Measurements from ENCODE around the gene ZBP1. TPM values are rescaled to one million over a fixed set of nuclear protein-coding genes. Genes with fewer than 3 reads are reported as not detected.

The ZBP1 gene
- not detected in 2 replicates for total RNA-seq

DNA sequence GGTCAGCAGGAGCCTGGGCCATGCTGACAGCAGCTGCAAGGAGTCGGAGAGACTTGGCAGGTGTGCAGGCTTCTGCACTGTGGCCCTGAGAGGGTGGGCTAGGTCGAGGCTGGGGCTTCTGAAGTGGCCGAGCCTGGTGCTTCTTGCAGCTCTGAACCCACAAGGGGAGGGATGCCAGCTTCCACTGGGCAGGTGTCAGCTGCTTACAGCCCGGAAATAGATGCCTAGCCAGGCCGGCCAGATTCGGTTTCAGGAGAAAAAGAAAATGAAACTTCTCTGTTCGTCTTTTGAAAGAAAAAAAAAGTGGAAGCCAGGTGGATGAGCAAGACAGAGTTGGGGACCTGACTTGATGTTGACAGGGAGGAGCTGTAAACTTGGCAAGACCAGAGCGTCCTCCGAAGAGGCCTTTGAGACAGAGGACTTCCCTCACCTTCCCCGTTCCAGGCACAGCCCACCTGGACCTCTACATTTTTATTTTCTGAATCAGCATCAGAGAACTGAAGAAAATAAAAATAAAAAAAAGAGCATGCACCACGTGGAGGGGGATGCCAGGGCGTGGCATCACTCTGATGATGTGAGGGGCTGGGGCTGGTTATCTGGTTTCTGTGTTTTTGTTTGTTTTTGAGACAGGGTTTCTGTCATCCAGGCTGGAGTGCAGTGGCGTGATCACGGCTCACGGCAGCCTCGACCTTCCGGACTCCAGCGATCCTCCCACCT, at the start of gene ZBP1:
ZBP1 (minus strand) TSS at position 153 of the 717 bp plus-strand sequence; CDS start at position 22, 131 bp downstream.

GRCh38 chr20:57560554-57561355, 59.5 kb downstream of the ZBP1 start, which contains the start of gene PCK1:
PCK1 (plus strand) TSS chr20:57561110; CDS start chr20:57561412, 302 bp downstream.

Other genes with a start within 250 kb of the ZBP1 start
- 6.2 and 7.7 TPM in 2 replicates for gene RBM38, start 229.0 kb downstream of the ZBP1 start, total RNA-seq
- not detected in 2 replicates for gene CTCFL, start 95.3 kb downstream of the ZBP1 start, total RNA-seq
- not detected in 2 replicates for gene PCK1, start 59.3 kb downstream of the ZBP1 start, total RNA-seq
- under 0.01 and 1.00 TPM in 2 replicates for gene PMEPA1, start 89.6 kb upstream of the ZBP1 start, total RNA-seq